Measurements from ENCODE around the gene PIGQ.

- no peak for TF ChIP-seq CTCF (CRISPR knock-in tag; IDR thresholded peaks at IDR 0.05)
- TF ChIP-seq, protein P1, sequence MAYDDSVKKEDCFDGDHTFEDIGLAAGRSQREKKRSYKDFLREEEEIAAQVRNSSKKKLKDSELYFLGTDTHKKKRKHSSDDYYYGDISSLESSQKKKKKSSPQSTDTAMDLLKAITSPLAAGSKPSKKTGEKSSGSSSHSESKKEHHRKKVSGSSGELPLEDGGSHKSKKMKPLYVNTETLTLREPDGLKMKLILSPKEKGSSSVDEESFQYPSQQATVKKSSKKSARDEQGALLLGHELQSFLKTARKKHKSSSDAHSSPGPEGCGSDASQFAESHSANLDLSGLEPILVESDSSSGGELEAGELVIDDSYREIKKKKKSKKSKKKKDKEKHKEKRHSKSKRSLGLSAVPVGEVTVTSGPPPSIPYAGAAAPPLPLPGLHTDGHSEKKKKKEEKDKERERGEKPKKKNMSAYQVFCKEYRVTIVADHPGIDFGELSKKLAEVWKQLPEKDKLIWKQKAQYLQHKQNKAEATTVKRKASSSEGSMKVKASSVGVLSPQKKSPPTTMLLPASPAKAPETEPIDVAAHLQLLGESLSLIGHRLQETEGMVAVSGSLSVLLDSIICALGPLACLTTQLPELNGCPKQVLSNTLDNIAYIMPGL (CRISPR knock-in tag; IDR thresholded peaks at IDR 0.05; ENCODE audit: borderline replicate concordance in 1 of 2, low read depth in 1 of 2), result no peak
Observed at GRCh38 chr16:603933-604332, 34.2 kb downstream of the PIGQ start.

Data from HepG2 (cell line).